H9 (cell line): ENCODE results near the gene CCDC142. TPM values are rescaled to one million over a fixed set of nuclear protein-coding genes. Genes with fewer than 3 reads are reported as not detected.

Experiments
- DNase-seq: peaks from one replicate; pipeline ENCODE4 v3.0.0-alpha.2; 2017
- H2AFZ ChIP-seq: one replicate; pipeline ENCODE4 v1.6.1; 2013; ENCODE audit warnings: mild to moderate bottlenecking, low read length, control low read depth, moderate library complexity
- H2AK5ac ChIP-seq: 2 replicates; pipeline ENCODE4 v1.6.1; 2013; ENCODE audit warnings: low read length, control low read depth, mixed read lengths; ENCODE audit not compliant: insufficient read length
- H2BK120ac ChIP-seq: one replicate; pipeline ENCODE4 v1.6.1; 2013; ENCODE audit warnings: low read depth, mild to moderate bottlenecking, low read length, control low read depth, inconsistent platforms; ENCODE audit not compliant: poor library complexity, severe bottlenecking
- H2BK12ac ChIP-seq: 2 replicates; pipeline ENCODE4 v1.6.1; 2013; ENCODE audit warnings: low read length, control low read depth, mixed read lengths, low read depth; ENCODE audit not compliant: insufficient read length
- H2BK15ac ChIP-seq: 2 replicates; pipeline ENCODE4 v1.6.1; 2013; ENCODE audit warnings: low read depth, low read length, control low read depth
- H2BK20ac ChIP-seq: one replicate; pipeline ENCODE4 v1.6.1; 2013; ENCODE audit warnings: low read depth, mild to moderate bottlenecking, low read length, control low read depth, inconsistent platforms; ENCODE audit not compliant: poor library complexity, severe bottlenecking
- H2BK5ac ChIP-seq: 2 replicates; pipeline ENCODE4 v1.6.1; 2013; ENCODE audit warnings: low read length, control low read depth, mixed read lengths; ENCODE audit not compliant: insufficient read length
- H3K14ac ChIP-seq: 2 replicates; pipeline ENCODE4 v1.6.1; 2013; ENCODE audit warnings: low read length, control low read depth; ENCODE audit not compliant: insufficient read depth
- H3K18ac ChIP-seq: 2 replicates; pipeline ENCODE4 v1.6.1; 2013; ENCODE audit warnings: low read depth, mild to moderate bottlenecking, mixed read lengths, low read length, control low read depth; ENCODE audit not compliant: insufficient read length
- H3K23ac ChIP-seq: 2 replicates; pipeline ENCODE4 v1.6.1; 2013; ENCODE audit warnings: low read length, control low read depth, mixed read lengths, low read depth; ENCODE audit not compliant: insufficient read length
- H3K23me2 ChIP-seq: 2 replicates; pipeline ENCODE4 v1.6.1; 2013; ENCODE audit warnings: low read depth, mild to moderate bottlenecking, mixed read lengths, low read length, control low read depth; ENCODE audit not compliant: insufficient read length, poor library complexity, severe bottlenecking
- H3K27ac ChIP-seq: 2 replicates; pipeline ENCODE4 v1.5.1; 2013; ENCODE audit warnings: low read length, control low read depth, mixed read lengths, low read depth; ENCODE audit not compliant: insufficient read length
- H3K27me3 ChIP-seq: 2 replicates; pipeline ENCODE4 v1.6.1; 2013; ENCODE audit warnings: low read length, control low read depth, inconsistent platforms; ENCODE audit not compliant: insufficient read depth
- H3K4ac ChIP-seq: 2 replicates; pipeline ENCODE4 v1.6.1; 2013; ENCODE audit warnings: low read depth, mild to moderate bottlenecking, control low read depth, inconsistent platforms, low read length, moderate library complexity
- H3K4me1 ChIP-seq: 2 replicates; pipeline ENCODE4 v1.6.1; 2013; ENCODE audit warnings: low read length, control low read depth, inconsistent platforms; ENCODE audit not compliant: insufficient read depth
- H3K4me2 ChIP-seq: 2 replicates; pipeline ENCODE4 v1.6.1; 2013; ENCODE audit warnings: low read length, control low read depth, mixed read lengths; ENCODE audit not compliant: insufficient read length, insufficient read depth
- H3K56ac ChIP-seq: 2 replicates; pipeline ENCODE4 v1.6.1; 2013; ENCODE audit warnings: low read depth, mild to moderate bottlenecking, mixed read lengths, low read length, control low read depth; ENCODE audit not compliant: insufficient read length
- H3K79me1 ChIP-seq: 2 replicates; pipeline ENCODE4 v1.6.1; 2013; ENCODE audit warnings: low read depth, mild to moderate bottlenecking, moderate library complexity, low read length, control low read depth, inconsistent platforms; ENCODE audit not compliant: insufficient read depth, poor library complexity, severe bottlenecking
- H3K79me2 ChIP-seq: 2 replicates; pipeline ENCODE4 v1.6.1; 2013; ENCODE audit warnings: low read length, control low read depth, inconsistent platforms; ENCODE audit not compliant: insufficient read depth
- H3K9ac ChIP-seq: 2 replicates; pipeline ENCODE4 v1.6.1; 2013; ENCODE audit warnings: low read length, control low read depth, mixed read lengths; ENCODE audit not compliant: insufficient read length; ENCODE audit errors: extremely low read depth
- H3K9me3 ChIP-seq: one replicate; pipeline ENCODE4 v1.6.1; 2013; ENCODE audit warnings: low read depth, low read length, inconsistent platforms; ENCODE audit not compliant: control insufficient read depth
- H3T11ph ChIP-seq: one replicate; pipeline ENCODE4 v1.6.1; 2013; ENCODE audit warnings: mild to moderate bottlenecking, low read length, control low read depth, inconsistent platforms
- H4K20me1 ChIP-seq: one replicate; pipeline ENCODE4 v1.6.1; 2013; ENCODE audit not compliant: control insufficient read depth, insufficient read length, insufficient read depth
- H4K5ac ChIP-seq: 2 replicates; pipeline ENCODE4 v1.6.1; 2013; ENCODE audit warnings: low read depth, mild to moderate bottlenecking, mixed read lengths, low read length, control low read depth; ENCODE audit not compliant: insufficient read length
- H4K8ac ChIP-seq: replicated peaks from 2 replicates; pipeline ENCODE4 v1.6.1; 2013; ENCODE audit warnings: low read length, control low read depth, mixed read lengths, low read depth; ENCODE audit not compliant: insufficient read length
- H4K91ac ChIP-seq: 2 replicates; pipeline ENCODE4 v1.6.1; 2013; ENCODE audit warnings: low read depth, mild to moderate bottlenecking, moderate library complexity, mixed read lengths, low read length, control low read depth; ENCODE audit not compliant: insufficient read length
- H3K27ac Mint-ChIP-seq, 3 experiments: 2 replicates in 2 of 3; 3 replicates in 1 of 3; pipeline ENCODE4 v1.8.0; 2020 to 2021; ENCODE audit warnings: mixed read lengths in 3 of 3, mild to moderate bottlenecking in 1 of 3, moderate library complexity in 1 of 3
- H3K27me3 Mint-ChIP-seq: 2 replicates; pipeline ENCODE4 v1.8.0; 2021; ENCODE audit warnings: low read depth, mild to moderate bottlenecking, moderate library complexity, mixed read lengths
- H3K36me3 Mint-ChIP-seq, 3 experiments: 2 replicates in 2 of 3; 3 replicates in 1 of 3; pipeline ENCODE4 v1.8.0; 2020 to 2021; ENCODE audit warnings: low read depth in 3 of 3, mixed read lengths in 3 of 3; ENCODE audit not compliant: insufficient read depth in 1 of 3
- H3K4me1 Mint-ChIP-seq, 2 experiments: 2 replicates each; pipeline ENCODE4 v1.8.0; 2020; ENCODE audit warnings: mixed read lengths in 2 of 2
- H3K4me3 Mint-ChIP-seq, 2 experiments: 2 replicates in 1 of 2; 3 replicates in 1 of 2; pipeline ENCODE4 v1.8.0; 2020 to 2021; ENCODE audit warnings: mild to moderate bottlenecking in 2 of 2, mixed read lengths in 2 of 2, moderate library complexity in 1 of 2
- H3K9me3 Mint-ChIP-seq, 2 experiments: 2 replicates in 1 of 2; 3 replicates in 1 of 2; pipeline ENCODE4 v1.8.0; 2020; ENCODE audit warnings: mild to moderate bottlenecking in 2 of 2, mixed read lengths in 2 of 2, moderate library complexity in 1 of 2
- CTCF ChIP-seq: fragments of 200-600 bp; sonication (generic); conservative IDR thresholded peaks from 3 replicates; pipeline ENCODE4 v1.8.0; 2021; ENCODE audit warnings: antibody characterized with exemption, mild to moderate bottlenecking
- WGBS: extraction: QIAGEN DNeasy Blood & Tissue Kit; methylation state at CpG from one replicate; pipeline ENCODE4 v1.1.7; 2013; ENCODE audit warnings: missing lambda C conversion rate, low lambda C conversion rate, mixed read lengths; ENCODE audit not compliant: insufficient read length; ENCODE audit errors: extremely low coverage; 5-methylcytosine and 5-hydroxymethylcytosine counted together
- total RNA-seq: library from RNA; stranded (reverse); gene quantifications from 2 replicates; pipeline ENCODE4 v1.2.1, GENCODE V29; 2021

The CCDC142 gene
- total RNA-seq, 1 experiment from 2014 or later, result 21.5 TPM

- no peak within 1 kb of the TSS for H3K18ac ChIP-seq
- H3K4me1 ChIP-seq, result peaks cover 4% of the 10 kb centered on the region; the same call in 1 of the 2 replicates
- no peak within 1 kb of the TSS for H3K14ac ChIP-seq
- peaks cover 3% of the 10 kb centered on the region; the same call in 1 of the 2 replicates for H3K27me3 ChIP-seq
- no peak within 1 kb of the TSS for H3K4ac ChIP-seq
- no peak within 1 kb of the TSS for H2AK5ac ChIP-seq
- no peak within 1 kb of the TSS for H4K91ac ChIP-seq
- no peak within 1 kb of the TSS for H2AFZ ChIP-seq
- no peak within 1 kb of the TSS for H2BK12ac ChIP-seq
- H3K27ac Mint-ChIP-seq, result peak within 1 kb of the TSS in 1 of 3 experiments; percentile 55; a peak in 2 of 7 replicates
- H2BK15ac ChIP-seq, result no peak within 1 kb of the TSS
- peak within 1 kb of the TSS; percentile 30 to 63; a peak in 4 of 5 replicates for H3K4me3 Mint-ChIP-seq
- H3K23ac ChIP-seq, result no peak within 1 kb of the TSS
- peaks cover 4% of the 10 kb centered on the region; the same call in 1 of the 2 replicates for H3K79me2 ChIP-seq
- no peaks in the 10 kb centered on the region for H4K20me1 ChIP-seq
- H3K23me2 ChIP-seq, result peaks cover 15% of the 10 kb centered on the region
- no peaks in the 10 kb centered on the region; a peak in 1 of 5 replicates for H3K9me3 Mint-ChIP-seq
- no peak within 1 kb of the TSS for H2BK5ac ChIP-seq
- no peak within 1 kb of the TSS for H3K27ac ChIP-seq
- no peak within 1 kb of the TSS for H2BK120ac ChIP-seq
- TF ChIP-seq CTCF, result no peak
- no peaks in the 10 kb centered on the region for H3K9me3 ChIP-seq
- peaks cover 17 to 19% of the 10 kb centered on the region in 2 experiments for H3K4me1 Mint-ChIP-seq
- H4K5ac ChIP-seq, result no peak within 1 kb of the TSS
- H3K9ac ChIP-seq, result no peak within 1 kb of the TSS
- no peak within 1 kb of the TSS for H4K8ac ChIP-seq
- H3K27me3 Mint-ChIP-seq, result peaks cover 28% of the 10 kb centered on the region
- H3T11ph ChIP-seq, result no peak within 1 kb of the TSS
- no peak within 1 kb of the TSS for H2BK20ac ChIP-seq
- H3K56ac ChIP-seq, result no peak within 1 kb of the TSS
- peaks cover 23 to 35% (median 30%) of the 10 kb centered on the region in 3 experiments for H3K36me3 Mint-ChIP-seq
- peak; percentile 78 for DNase-seq
- H3K4me2 ChIP-seq, result no peak within 1 kb of the TSS
- no CpG with 5 or more reads among the region's 11 CpGs for WGBS
- peaks cover 4% of the 10 kb centered on the region for H3K79me1 ChIP-seq
Observed at GRCh38 chr2:74525717-74526648, 43.2 kb upstream of the CCDC142 start, which contains the start of gene DQX1. Gene DQX1 (minus strand): TSS chr2:74526231. CDS start chr2:74525729, 502 bp downstream.
